Left renal pelvis (tissue), 4 donors: ENCODE data around the gene DNAH1. TPM values are rescaled to one million over a fixed set of nuclear protein-coding genes. Genes with fewer than 3 reads are reported as not detected.

ENCODE experiments used
- DNase-seq, 4 donors: peaks; one replicate each; pipeline ENCODE4 v3.0.0-alpha.2; 2013; ENCODE audit warnings: low read depth in 4 of 4, low spot score in 3 of 4
- polyA plus RNA-seq, 4 donors: library from polyadenylated mRNA; unstranded; fragments of 120-200 nt; gene quantifications; one replicate each; pipeline ENCODE4 v1.2.1, GENCODE V29; 2013; ENCODE audit not compliant: insufficient read length in 4 of 4

The DNAH1 gene
- polyA plus RNA-seq, 4 donors, result 5.6 to 12.7 (median 7.7) TPM

- DNase-seq, result no peak
Observed at GRCh38 chr3:52384019-52384761, 68.1 kb downstream of the DNAH1 start.

- peak in 2 of 4 donors; percentile 6 to 24 for DNase-seq
Observed at GRCh38 chr3:52385157-52385556, 69.0 kb downstream of the DNAH1 start.

GRCh38 chr3:52387481-52387880 is 71.4 kb downstream of the DNAH1 start:
- DNase-seq, result no peak

- no peak for DNase-seq
Observed at GRCh38 chr3:52388348-52388821, 72.3 kb downstream of the DNAH1 start.

- DNase-seq, result no peak
Observed at GRCh38 chr3:52388933-52389332, 72.8 kb downstream of the DNAH1 start.

GRCh38 chr3:52391096-52391495 is 75.0 kb downstream of the DNAH1 start:
- DNase-seq, result no peak

GRCh38 chr3:52392216-52392930 is 76.3 kb downstream of the DNAH1 start:
- no peak for DNase-seq

- no peak for DNase-seq
Observed at GRCh38 chr3:52393131-52393807, 77.2 kb downstream of the DNAH1 start.

- no peak for DNase-seq
Observed at GRCh38 chr3:52393959-52394670, 78.0 kb downstream of the DNAH1 start.

- no peak for DNase-seq
Observed at GRCh38 chr3:52394751-52395502, 78.8 kb downstream of the DNAH1 start.

GRCh38 chr3:52395503-52395865 is 79.4 kb downstream of the DNAH1 start:
- no peak for DNase-seq

- no peak for DNase-seq
Observed at GRCh38 chr3:52396011-52396906, 80.1 kb downstream of the DNAH1 start.

GRCh38 chr3:52396907-52397591 is 80.9 kb downstream of the DNAH1 start:
- DNase-seq, result no peak

GRCh38 chr3:52397676-52398399 is 81.7 kb downstream of the DNAH1 start:
- DNase-seq, result no peak

GRCh38 chr3:52398670-52399081 is 82.6 kb downstream of the DNAH1 start:
- DNase-seq, result no peak

GRCh38 chr3:52399131-52399530 is 83.0 kb downstream of the DNAH1 start:
- DNase-seq, result no peak

- no peak for DNase-seq
Observed at GRCh38 chr3:52399593-52399992, 83.5 kb downstream of the DNAH1 start.

GRCh38 chr3:52400275-52400793 is 84.2 kb downstream of the DNAH1 start:
- DNase-seq, result no peak
